RWPE2 (cell line): Measurements from ENCODE around the gene LACC1.

Source experiments
- ATAC-seq: fragments of 200-7000 bp; cut with Tn5 transposase; 3 replicates; pipeline ENCODE4 v1.9.1; 2021; ENCODE audit warnings: low read depth
- DNase-seq: peaks from one replicate; pipeline ENCODE4 v3.0.0-alpha.2; 2020; ENCODE audit warnings: low spot score
- H3K27ac ChIP-seq: fragments of 450-650 bp; 2 replicates; pipeline ENCODE4 v1.5.1; 2017; ENCODE audit warnings: mild to moderate bottlenecking; ENCODE audit not compliant: poor library complexity, severe bottlenecking
- H3K27me3 ChIP-seq: fragments of 250-450 bp; sonication (Bioruptor Pico); 2 replicates; pipeline ENCODE4 v1.5.1; 2021; ENCODE audit warnings: mild to moderate bottlenecking, moderate library complexity; ENCODE audit not compliant: insufficient read depth, poor library complexity, severe bottlenecking
- H3K36me3 ChIP-seq: fragments of 250-450 bp; sonication (Bioruptor Pico); 2 replicates; pipeline ENCODE4 v1.5.1; 2020; ENCODE audit warnings: low read depth, mild to moderate bottlenecking, moderate library complexity
- H3K4me1 ChIP-seq: fragments of 250-450 bp; sonication (Bioruptor Pico); 2 replicates; pipeline ENCODE4 v1.5.1; 2021; ENCODE audit warnings: mild to moderate bottlenecking, moderate library complexity; ENCODE audit not compliant: insufficient read depth, poor library complexity, severe bottlenecking
- H3K4me3 ChIP-seq: fragments of 250-450 bp; sonication (Bioruptor Pico); 2 replicates; pipeline ENCODE4 v1.5.1; 2021; ENCODE audit warnings: mild to moderate bottlenecking, moderate library complexity; ENCODE audit not compliant: severe bottlenecking
- H3K9me3 ChIP-seq: fragments of 250-450 bp; sonication (Bioruptor Pico); 2 replicates; pipeline ENCODE4 v1.5.1; 2021; ENCODE audit warnings: mild to moderate bottlenecking, moderate library complexity; ENCODE audit not compliant: severe bottlenecking
- CTCF ChIP-seq: fragments of 450-650 bp; IDR thresholded peaks from one replicate; pipeline ENCODE4 v1.5.1; 2017; ENCODE audit warnings: mild to moderate bottlenecking, moderate library complexity; ENCODE audit not compliant: poor library complexity, severe bottlenecking

The LACC1 gene

GRCh38 chr13:43920965-43921674, 41.4 kb downstream of the LACC1 start:
- Histone ChIP-seq H3K27ac (no peak overlapping the region), H3K36me3 (no peaks in the 10 kb centered on the region), H3K4me3 (no peak overlapping the region), H3K4me1 (peaks cover 12% of the 10 kb centered on the region), H3K9me3 (no peaks in the 10 kb centered on the region), H3K27me3 (no peaks in the 10 kb centered on the region)
- ATAC-seq (no peak), DNase-seq (no peak)
- TF ChIP-seq CTCF = no peak

GRCh38 chr13:43924549-43925245, 45.0 kb downstream of the LACC1 start:
- Histone ChIP-seq H3K9me3 (no peaks in the 10 kb centered on the region), H3K4me3 (no peak overlapping the region), H3K27ac (no peak overlapping the region), H3K27me3 (no peaks in the 10 kb centered on the region), H3K36me3 (no peaks in the 10 kb centered on the region), H3K4me1 (no peaks in the 10 kb centered on the region)
- no peak for DNase-seq
- no peak for TF ChIP-seq CTCF
- no peak for ATAC-seq

GRCh38 chr13:43929947-43930346, 50.2 kb downstream of the LACC1 start:
- TF ChIP-seq CTCF = no peak
- H3K4me3 ChIP-seq = no peak overlapping the region
- H3K4me1 ChIP-seq = no peaks in the 10 kb centered on the region
- H3K27ac ChIP-seq = no peak overlapping the region
- H3K27me3 ChIP-seq = no peaks in the 10 kb centered on the region
- DNase-seq (no peak), ATAC-seq (no peak)
- no peaks in the 10 kb centered on the region for H3K36me3 ChIP-seq
- no peaks in the 10 kb centered on the region for H3K9me3 ChIP-seq

GRCh38 chr13:43933378-43933777, 53.7 kb downstream of the LACC1 start:
- Histone ChIP-seq H3K27me3 (no peaks in the 10 kb centered on the region), H3K4me1 (no peaks in the 10 kb centered on the region), H3K27ac (no peak overlapping the region), H3K36me3 (no peaks in the 10 kb centered on the region), H3K9me3 (no peaks in the 10 kb centered on the region), H3K4me3 (no peak overlapping the region)
- ATAC-seq = no peak
- TF ChIP-seq CTCF = no peak
- DNase-seq = no peak

- H3K27ac ChIP-seq = no peak overlapping the region
Observed at GRCh38 chr13:43934273-43934672, 54.6 kb downstream of the LACC1 start.

More at GRCh38 chr13:43934273-43934672, 54.6 kb downstream of the LACC1 start:
- no peak for DNase-seq
- no peak overlapping the region for H3K4me3 ChIP-seq
- no peaks in the 10 kb centered on the region for H3K36me3 ChIP-seq
- H3K27me3 ChIP-seq = no peaks in the 10 kb centered on the region
- no peaks in the 10 kb centered on the region for H3K4me1 ChIP-seq
- TF ChIP-seq CTCF = no peak
- no peaks in the 10 kb centered on the region for H3K9me3 ChIP-seq
- 0 out of 3 replicates have a peak, but pooled peaks have one; percentile 27 for ATAC-seq
